CD14-positive monocyte (primary cell): ENCODE measurements around the gene SELENOI. TPM values are rescaled to one million over a fixed set of nuclear protein-coding genes. Genes with fewer than 3 reads are reported as not detected.

Source experiments
- DNase-seq, 3 donors: peaks; one replicate each; pipeline ENCODE4 v3.0.0-alpha.2; 2011 to 2022
- H2AFZ ChIP-seq: 2 replicates; pipeline ENCODE4 v1.6.0; 2012; ENCODE audit warnings: mild to moderate bottlenecking, low read depth, low read length, inconsistent platforms; ENCODE audit not compliant: insufficient read depth, poor library complexity, severe bottlenecking
- H3K27ac ChIP-seq, 2 donors: 1 replicate in 1 of 2; 2 replicates in 1 of 2; pipeline ENCODE4 v1.5.1; 2012 to 2013; ENCODE audit warnings: low read length in 2 of 2, control low read depth in 1 of 2, inconsistent platforms in 1 of 2, low read depth in 1 of 2, mild to moderate bottlenecking in 1 of 2
- H3K27me3 ChIP-seq, 2 donors: one replicate each; pipeline versions ENCODE4 v1.6.0 to v1.6.1; 2011 to 2013; ENCODE audit warnings: low read length in 2 of 2; ENCODE audit not compliant: control insufficient read depth in 2 of 2, insufficient read depth in 2 of 2
- H3K36me3 ChIP-seq, 2 donors: replicated peaks in 1 of 2; 1 replicate in 1 of 2; 2 replicates in 1 of 2; pipeline versions ENCODE4 v1.5.1 to v1.6.1; 2012 to 2013; ENCODE audit warnings: low read length in 2 of 2, control low read depth in 1 of 2, inconsistent platforms in 1 of 2, mild to moderate bottlenecking in 1 of 2; ENCODE audit not compliant: insufficient read depth in 2 of 2, control insufficient read depth in 1 of 2
- H3K4me1 ChIP-seq, 2 donors: 1 replicate in 1 of 2; 2 replicates in 1 of 2; pipeline versions ENCODE4 v1.5.1 to v1.6.1; 2012 to 2013; ENCODE audit warnings: low read length in 2 of 2, control low read depth in 1 of 2, inconsistent platforms in 1 of 2, mild to moderate bottlenecking in 1 of 2, moderate library complexity in 1 of 2; ENCODE audit not compliant: insufficient read depth in 2 of 2, control insufficient read depth in 1 of 2
- H3K4me2 ChIP-seq: replicated peaks from 2 replicates; pipeline ENCODE3; 2012; ENCODE audit warnings: low read length, moderate library complexity, mild to moderate bottlenecking; ENCODE audit not compliant: poor library complexity, severe bottlenecking; ENCODE audit errors: extremely low read depth
- H3K4me3 ChIP-seq, 3 experiments: fragments of 200-600 bp in 1 of 3; sonication (generic) in 1 of 3; replicated peaks in 1 of 3; 1 replicate in 2 of 3; 2 replicates in 1 of 3; pipeline ENCODE4 v1.5.1; 2011 to 2013; ENCODE audit warnings: low read length in 3 of 3, mild to moderate bottlenecking in 3 of 3, control low read depth in 2 of 3, low read depth in 2 of 3, inconsistent platforms in 1 of 3, moderate library complexity in 1 of 3
- H3K79me2 ChIP-seq: 2 replicates; pipeline ENCODE4 v1.6.0; 2012; ENCODE audit warnings: mild to moderate bottlenecking, control low read depth, inconsistent platforms, low read length, moderate library complexity; ENCODE audit not compliant: insufficient read depth
- H3K9ac ChIP-seq: 2 replicates; pipeline ENCODE4 v1.6.0; 2017; ENCODE audit warnings: low read length, mild to moderate bottlenecking; ENCODE audit not compliant: insufficient read depth, poor library complexity, severe bottlenecking
- H3K9me3 ChIP-seq, 2 donors: replicated peaks in 1 of 2; 1 replicate in 1 of 2; 2 replicates in 1 of 2; pipeline versions ENCODE4 v1.5.1 to v1.6.1; 2012 to 2013; ENCODE audit warnings: low read length in 2 of 2, control low read depth in 1 of 2; ENCODE audit not compliant: control insufficient read depth in 1 of 2, insufficient read depth in 1 of 2
- H4K20me1 ChIP-seq: 2 replicates; pipeline ENCODE4 v1.6.0; 2012; ENCODE audit warnings: mild to moderate bottlenecking, low read length, control low read depth, moderate library complexity; ENCODE audit not compliant: insufficient read depth
- H3K27ac Mint-ChIP-seq, 7 donors: one replicate each; pipeline ENCODE4 v1.8.0; 2020; ENCODE audit warnings: mild to moderate bottlenecking in 7 of 7, mixed read lengths in 7 of 7, moderate library complexity in 6 of 7, inconsistent platforms in 2 of 7
- H3K27me3 Mint-ChIP-seq, 3 donors: one replicate each; pipeline ENCODE4 v1.8.0; 2021 to 2022; ENCODE audit warnings: low read depth in 3 of 3, mild to moderate bottlenecking in 3 of 3, mixed read lengths in 3 of 3, moderate library complexity in 3 of 3, inconsistent platforms in 1 of 3
- H3K36me3 Mint-ChIP-seq, 2 donors: one replicate each; pipeline ENCODE4 v1.8.0; 2020; ENCODE audit warnings: mixed read lengths in 2 of 2, inconsistent platforms in 1 of 2, mild to moderate bottlenecking in 1 of 2
- H3K4me1 Mint-ChIP-seq: one replicate; pipeline ENCODE4 v1.8.0; 2020; ENCODE audit warnings: mild to moderate bottlenecking, mixed read lengths
- H3K4me3 Mint-ChIP-seq, 2 donors: one replicate each; pipeline ENCODE4 v1.8.0; 2020; ENCODE audit warnings: mild to moderate bottlenecking in 2 of 2, mixed read lengths in 2 of 2, moderate library complexity in 1 of 2
- H3K9me3 Mint-ChIP-seq, 7 donors: one replicate each; pipeline ENCODE4 v1.8.0; 2020 to 2022; ENCODE audit warnings: mixed read lengths in 7 of 7, mild to moderate bottlenecking in 6 of 7, moderate library complexity in 6 of 7, inconsistent platforms in 2 of 7
- WGBS: methylation state at CpG from one replicate; pipeline ENCODE4 v1.1.5; 2013; ENCODE audit warnings: missing lambda C conversion rate; ENCODE audit not compliant: insufficient coverage; 5-methylcytosine and 5-hydroxymethylcytosine counted together
- intact Hi-C, 2 donors: fragments of 100-400 bp; cut with micrococcal nuclease; formaldehyde crosslinking; loops; one replicate each; pipeline versions ENCODE4 v1.15.0 to v1.15.1; 2023
- polyA plus RNA-seq, 3 donors: library from polyadenylated mRNA; depleted of rRNA in 1 of 3; unstranded in 2 of 3; stranded (reverse) in 1 of 3; fragments of 300-500 nt in 2 of 3; fragments of >200 nt in 1 of 3; fragmentation: Illumina TruSeq in 2 of 3; gene quantifications; 1 replicate in 2 of 3; 2 replicates in 1 of 3; pipeline ENCODE4 v1.2.3, GENCODE V29; 2012 to 2021
- TF ChIP-seq, protein P1 (sequence below): fragments of 200-600 bp; IDR thresholded peaks from one replicate; pipeline ENCODE4 v1.8.0; 2022; ENCODE audit warnings: antibody characterized with exemption, mild to moderate bottlenecking

The SELENOI gene
- polyA plus RNA-seq, 3 donors = 2.3 to 3.2 (median 2.5) TPM

DNA sequence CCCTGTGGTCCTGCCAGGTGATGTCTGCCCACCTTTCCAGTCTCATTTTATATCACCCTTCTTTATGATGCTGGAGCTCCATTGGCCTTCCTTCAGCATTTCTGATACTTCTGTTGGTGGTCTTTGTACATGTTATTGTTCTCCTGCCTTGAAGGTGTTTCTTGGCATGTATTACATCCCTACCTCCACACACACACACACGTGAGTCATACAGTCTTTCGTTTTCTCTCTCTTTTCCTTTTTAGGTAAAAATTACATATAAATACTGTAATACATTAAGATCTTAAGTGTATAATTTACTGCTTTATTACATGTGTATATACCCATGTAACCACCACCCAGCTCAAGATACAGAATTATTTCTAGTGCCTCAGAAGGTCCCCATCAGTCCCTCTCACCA, 10.8 kb downstream of the SELENOI start:
- Mint-ChIP-seq H3K9me3 (no peaks in the 10 kb centered on the region), H3K4me3 (no peak overlapping the region), H3K4me1 (peaks cover 3% of the 10 kb centered on the region), H3K27ac (peak overlapping the region in 3 of 7 donors; percentile 0 to 56 (median 8)), H3K36me3 (peaks cover 12 to 16% of the 10 kb centered on the region in 2 donors), H3K27me3 (no peaks in the 10 kb centered on the region)
- Histone ChIP-seq H3K4me1 (no peaks in the 10 kb centered on the region), H2AFZ (no peak overlapping the region), H3K36me3 (peaks cover 0 to 19% of the 10 kb centered on the region in 2 donors), H3K79me2 (peaks cover 100% of the 10 kb centered on the region), H3K9ac (no peak overlapping the region), H4K20me1 (peaks cover 37% of the 10 kb centered on the region), H3K4me2 (no peak overlapping the region), H3K9me3 (no peaks in the 10 kb centered on the region), H3K27ac (no peak overlapping the region), H3K4me3 (no peak overlapping the region), H3K27me3 (no peaks in the 10 kb centered on the region)
- intact Hi-C loops = no loop called here
- no CpG with 5 or more reads among the region's 2 CpGs for WGBS
- TF ChIP-seq, protein P1, sequence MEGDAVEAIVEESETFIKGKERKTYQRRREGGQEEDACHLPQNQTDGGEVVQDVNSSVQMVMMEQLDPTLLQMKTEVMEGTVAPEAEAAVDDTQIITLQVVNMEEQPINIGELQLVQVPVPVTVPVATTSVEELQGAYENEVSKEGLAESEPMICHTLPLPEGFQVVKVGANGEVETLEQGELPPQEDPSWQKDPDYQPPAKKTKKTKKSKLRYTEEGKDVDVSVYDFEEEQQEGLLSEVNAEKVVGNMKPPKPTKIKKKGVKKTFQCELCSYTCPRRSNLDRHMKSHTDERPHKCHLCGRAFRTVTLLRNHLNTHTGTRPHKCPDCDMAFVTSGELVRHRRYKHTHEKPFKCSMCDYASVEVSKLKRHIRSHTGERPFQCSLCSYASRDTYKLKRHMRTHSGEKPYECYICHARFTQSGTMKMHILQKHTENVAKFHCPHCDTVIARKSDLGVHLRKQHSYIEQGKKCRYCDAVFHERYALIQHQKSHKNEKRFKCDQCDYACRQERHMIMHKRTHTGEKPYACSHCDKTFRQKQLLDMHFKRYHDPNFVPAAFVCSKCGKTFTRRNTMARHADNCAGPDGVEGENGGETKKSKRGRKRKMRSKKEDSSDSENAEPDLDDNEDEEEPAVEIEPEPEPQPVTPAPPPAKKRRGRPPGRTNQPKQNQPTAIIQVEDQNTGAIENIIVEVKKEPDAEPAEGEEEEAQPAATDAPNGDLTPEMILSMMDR = no peak
- DNase-seq = no peak

DNA sequence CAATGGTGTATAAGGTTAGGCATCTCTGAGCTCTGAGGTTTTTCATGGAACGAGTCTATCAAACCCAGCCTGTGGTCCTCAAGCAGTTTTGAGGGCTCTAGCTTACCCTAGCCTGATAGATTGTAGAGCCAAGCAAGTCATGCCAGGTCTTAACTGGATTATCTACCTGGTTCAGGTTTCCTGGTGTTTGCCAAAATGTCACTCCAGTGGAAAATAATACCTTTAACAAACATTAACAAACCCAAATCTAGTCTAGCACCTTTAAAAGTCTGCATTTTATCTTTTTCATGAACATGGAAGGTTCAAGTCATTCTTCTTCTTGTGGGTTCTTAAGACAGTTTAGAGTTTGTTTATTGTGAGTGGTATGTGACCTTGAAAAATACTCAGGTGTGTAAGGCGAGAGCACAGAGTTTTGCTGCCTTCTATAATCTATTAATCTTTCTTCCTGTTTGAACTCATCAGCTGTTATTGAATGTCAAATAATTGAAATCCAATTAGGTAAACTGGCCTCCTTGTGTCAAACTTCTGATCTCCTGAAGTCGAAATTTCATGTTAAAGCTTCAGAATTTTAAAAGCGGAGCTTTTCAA, 14.0 kb downstream of the SELENOI start:
- Histone ChIP-seq H3K4me1 (no peaks in the 10 kb centered on the region), H3K4me2 (no peak overlapping the region), H3K27me3 (no peaks in the 10 kb centered on the region), H2AFZ (no peak overlapping the region), H4K20me1 (peaks cover 21% of the 10 kb centered on the region), H3K9me3 (no peaks in the 10 kb centered on the region), H3K9ac (no peak overlapping the region), H3K4me3 (no peak overlapping the region), H3K36me3 (peaks cover 3 to 6% of the 10 kb centered on the region in 2 donors), H3K27ac (no peak overlapping the region), H3K79me2 (peaks cover 84% of the 10 kb centered on the region)
- Mint-ChIP-seq H3K4me3 (no peak overlapping the region), H3K9me3 (no peaks in the 10 kb centered on the region), H3K36me3 (peaks cover 9 to 14% of the 10 kb centered on the region in 2 donors), H3K4me1 (no peaks in the 10 kb centered on the region), H3K27ac (peak overlapping the region in 1 of 7 donors; percentile 52), H3K27me3 (no peaks in the 10 kb centered on the region)
- no CpG with 5 or more reads among the region's 4 CpGs for WGBS
- TF ChIP-seq, protein P1 = no peak
- DNase-seq = no peak
- intact Hi-C loops = no loop called here
